Pancreas (tissue), 10 donors: ENCODE data around the gene RBM17. TPM values are rescaled to one million over a fixed set of nuclear protein-coding genes. Genes with fewer than 3 reads are reported as not detected.

Experiments
- ATAC-seq, 4 donors: fragments of 200-7000 bp; cut with Tn5 transposase; one replicate each; pipeline versions ENCODE4 v1.8.0 to v1.9.1; 2020; ENCODE audit warnings: mild to moderate bottlenecking in 4 of 4, moderate library complexity in 4 of 4
- DNase-seq, 6 donors: peaks; one replicate each; pipeline ENCODE4 v3.0.0-alpha.2; 2020
- FAIRE-seq: peaks from 2 replicates; lab custom pipeline; 2012; peaks lifted over from hg19 to GRCh38; lab: Jason Lieb, UNC
- H3K27ac ChIP-seq, 4 donors: fragments of 200-600 bp; sonication (generic); 1 replicate in 3 of 4; 2 replicates in 1 of 4; pipeline versions ENCODE4 v1.5.0 to v1.8.0; 2020
- H3K27me3 ChIP-seq, 4 donors: fragments of 200-600 bp; one replicate each; pipeline ENCODE4 v1.8.0; 2021
- H3K36me3 ChIP-seq, 3 donors: fragments of 200-600 bp; sonication (generic) in 1 of 3; one replicate each; pipeline versions ENCODE4 v1.5.0 to v1.8.0; 2020 to 2021
- H3K4me1 ChIP-seq, 3 donors: fragments of 200-600 bp; one replicate each; pipeline ENCODE4 v1.8.0; 2021
- H3K4me3 ChIP-seq, 4 donors: fragments of 200-600 bp; sonication (generic) in 2 of 4; one replicate each; pipeline versions ENCODE4 v1.5.0 to v1.8.0; 2020 to 2021
- H3K9me3 ChIP-seq, 4 donors: fragments of 200-600 bp; one replicate each; pipeline ENCODE4 v1.8.0; 2021
- CTCF ChIP-seq, 4 donors: fragments of 200-600 bp; sonication (generic) in 3 of 4; IDR thresholded peaks; one replicate each; pipeline versions ENCODE4 v1.5.0 to v1.8.0; 2021; ENCODE audit warnings: antibody characterized with exemption in 4 of 4
- WGBS, 2 donors: extraction: QIAGEN DNeasy Blood & Tissue Kit; methylation state at CpG; one replicate each; pipeline ENCODE4 v1.1.7; 2013; 5-methylcytosine and 5-hydroxymethylcytosine counted together
- intact Hi-C, 3 donors: fragments of 100-400 bp; cut with DNase I; formaldehyde crosslinking; loops; one replicate each; pipeline versions ENCODE4 v1.11.1 to v1.14.2; 2022
- polyA plus RNA-seq, 2 donors: library from polyadenylated mRNA; stranded (reverse); fragments of 200-250 nt; gene quantifications; one replicate each; pipeline ENCODE4 v1.2.3, GENCODE V29; 2013
- total RNA-seq, 6 donors: library from RNA; stranded (reverse); fragmentation: NEBNext Ultra II Directional in 4 of 6; extraction: Animal tissue kit (Norgen Biotek cat#: 25700) in 4 of 6; gene quantifications; one replicate each; pipeline versions ENCODE4 v1.2.1 to v1.2.4, GENCODE V29; 2021 to 2023
- donor health status: healthy with polysubstance abuse.
- donor health status: DM: no; HTN: no; CAD: no; lungs with moderate emphysema.
- donor health status: DM: no; HTN: no; CAD: no.
- donor health status: control.
- donor health status: control.
- donor health status: Bipolar disorder and iron deficiency.
- donor health status: DM: yes; HTN: yes; CAD: no.
- donor health status: DM: no; HTN: no; CAD: no.
- donor health status: DM: no; HTN: no; CAD: no.
- donor health status: DM: yes; HTN: yes; CAD: no.

The RBM17 gene
- total and polyA plus RNA-seq, 8 donors = 31.0 to 101 (median 43.7) TPM

GRCh38 chr10:6154566-6154965 lies 65.7 kb downstream of the RBM17 start:
- DNase-seq (peak in 1 of 6 donors; percentile 32), FAIRE-seq (no peak), ATAC-seq (no peak)
- H3K9me3 ChIP-seq = no peaks in the 10 kb centered on the region
- no peaks in the 10 kb centered on the region for H3K4me1 ChIP-seq
- no peak overlapping the region for H3K27ac ChIP-seq
- no peak for TF ChIP-seq CTCF (IDR thresholded peaks at IDR 0.05)
- no peak overlapping the region for H3K4me3 ChIP-seq
- H3K36me3 ChIP-seq = no peaks in the 10 kb centered on the region
- 87 to 89% methylated on average over 14 of the region's 14 CpGs for WGBS, 2 donors
- no peaks in the 10 kb centered on the region for H3K27me3 ChIP-seq
- intact Hi-C loops = no loop called here

DNA sequence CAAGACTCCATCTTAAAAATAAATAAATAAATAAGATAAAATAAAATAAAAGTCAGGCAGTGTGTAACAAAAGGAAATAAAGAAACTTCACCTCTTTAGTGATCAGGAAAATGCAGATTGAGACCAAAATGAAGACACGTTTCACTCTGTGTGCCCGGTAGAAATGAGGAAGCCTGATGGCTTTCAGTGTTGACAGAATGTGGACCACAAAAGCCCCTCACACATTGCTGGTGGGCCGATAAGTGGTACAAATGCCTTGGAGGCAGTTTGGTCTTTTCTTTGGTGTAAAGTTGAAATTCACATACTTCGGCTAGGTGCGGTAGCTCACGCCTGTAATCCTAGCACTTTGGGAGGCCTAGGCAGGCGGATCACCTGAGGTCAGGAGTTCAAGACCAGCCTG lies 69.4 kb downstream of the RBM17 start:
- 93 to 94% methylated on average over 7 of the region's 7 CpGs for WGBS, 2 donors
- FAIRE-seq (no peak), DNase-seq (peak in 1 of 6 donors; percentile 1), ATAC-seq (no peak)
- Histone ChIP-seq H3K27me3 (no peaks in the 10 kb centered on the region), H3K9me3 (no peaks in the 10 kb centered on the region), H3K4me3 (no peak overlapping the region), H3K27ac (no peak overlapping the region), H3K4me1 (peaks cover 0 to 9% (median 6%) of the 10 kb centered on the region in 3 donors), H3K36me3 (no peaks in the 10 kb centered on the region)
- no peak for TF ChIP-seq CTCF (IDR thresholded peaks at IDR 0.05)
- intact Hi-C loops = no loop called here

GRCh38 chr10:6161921-6162320 lies 73.1 kb downstream of the RBM17 start:
- no peak overlapping the region for H3K27ac ChIP-seq
- H3K4me1 ChIP-seq = peaks cover 10 to 13% (median 12%) of the 10 kb centered on the region in 3 donors
- WGBS, 2 donors = 74 to 78% methylated on average over 3 of the region's 3 CpGs
- DNase-seq = no peak
- ATAC-seq = no peak
- no peaks in the 10 kb centered on the region for H3K9me3 ChIP-seq
- intact Hi-C loops = no loop called here
- no peaks in the 10 kb centered on the region for H3K36me3 ChIP-seq
- no peaks in the 10 kb centered on the region for H3K27me3 ChIP-seq
- no peak for TF ChIP-seq CTCF (IDR thresholded peaks at IDR 0.05)
- no peak for FAIRE-seq
- H3K4me3 ChIP-seq = no peak overlapping the region

DNA sequence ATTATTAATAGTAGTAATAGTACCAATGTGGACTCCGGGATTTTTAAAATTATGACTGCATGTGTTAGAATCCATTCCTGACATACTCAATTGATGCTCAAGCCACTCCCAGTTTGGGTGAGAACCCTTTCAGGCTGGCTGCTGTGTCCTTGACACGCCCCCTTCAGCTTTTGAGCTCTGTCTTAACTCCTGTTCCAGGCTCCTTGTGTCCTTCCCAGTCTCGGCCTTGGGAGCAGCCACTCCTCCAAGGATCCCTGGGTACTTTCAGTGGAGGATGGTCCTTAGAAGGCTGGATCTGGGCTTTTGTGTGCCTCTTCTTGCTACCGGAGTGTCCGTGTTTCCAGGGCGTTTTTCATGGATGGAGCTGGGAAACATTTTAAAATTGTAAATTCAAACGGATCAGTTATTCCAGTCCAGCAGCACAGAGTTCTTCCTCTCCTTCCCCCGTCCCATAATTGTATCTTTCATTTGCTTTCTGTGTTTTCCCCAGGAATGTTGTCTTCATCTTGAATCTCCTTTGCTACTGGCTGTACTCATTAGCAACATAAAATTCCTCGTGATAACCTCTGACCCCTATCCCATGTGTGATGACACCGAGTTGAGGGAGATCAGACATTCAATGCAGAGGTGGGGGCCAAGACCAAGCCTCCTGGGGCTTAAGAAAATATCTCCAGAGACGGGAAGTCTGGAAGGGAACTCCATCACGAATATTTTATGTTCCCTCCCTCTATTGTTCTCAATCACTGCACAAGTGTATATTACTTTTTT lies 73.9 kb downstream of the RBM17 start:
- FAIRE-seq = no peak
- ATAC-seq = peak in 1 of 4 donors; percentile 3
- H3K4me3 ChIP-seq = peak overlapping the region in 3 of 4 donors; percentile 8 to 78 (median 63)
- no peaks in the 10 kb centered on the region for H3K36me3 ChIP-seq
- no peaks in the 10 kb centered on the region for H3K27me3 ChIP-seq
- peak in 2 of 6 donors; percentile 26 to 59 for DNase-seq
- WGBS, 2 donors = 50 to 55% methylated on average over 12 of the region's 12 CpGs
- intact Hi-C loops = no loop called here
- no peaks in the 10 kb centered on the region for H3K9me3 ChIP-seq
- peak overlapping the region; percentile 91 to 97 (median 96) for H3K27ac ChIP-seq
- H3K4me1 ChIP-seq = peaks cover 10 to 13% (median 12%) of the 10 kb centered on the region in 3 donors
- no peak for TF ChIP-seq CTCF (IDR thresholded peaks at IDR 0.05)
